ENCODE results near the gene CCNI2. TPM values are rescaled to one million over a fixed set of nuclear protein-coding genes. Genes with fewer than 3 reads are reported as not detected.
A peak's percentile ranks its signal among the peaks of the same experiment; 100 is the strongest.

Gene CCNI2
- total and polyA plus RNA-seq, 3 donors from 2014 or later: 1.1 to 4.5 (median 2.7) TPM

GRCh38 chr5:132751971-132752580 lies 4.8 kb downstream of the CCNI2 start:
- Histone ChIP-seq H3K27me3 (no peaks in the 10 kb centered on the region), H3K9me3 (no peaks in the 10 kb centered on the region), H3K36me3 (ENCODE audit: low read depth, missing control alignments) (no peaks in the 10 kb centered on the region), H3K4me3 (no peak overlapping the region), H3K4me1 (peaks cover 3% of the 10 kb centered on the region), H3K27ac (no peak overlapping the region)
- TF ChIP-seq, protein P1, sequence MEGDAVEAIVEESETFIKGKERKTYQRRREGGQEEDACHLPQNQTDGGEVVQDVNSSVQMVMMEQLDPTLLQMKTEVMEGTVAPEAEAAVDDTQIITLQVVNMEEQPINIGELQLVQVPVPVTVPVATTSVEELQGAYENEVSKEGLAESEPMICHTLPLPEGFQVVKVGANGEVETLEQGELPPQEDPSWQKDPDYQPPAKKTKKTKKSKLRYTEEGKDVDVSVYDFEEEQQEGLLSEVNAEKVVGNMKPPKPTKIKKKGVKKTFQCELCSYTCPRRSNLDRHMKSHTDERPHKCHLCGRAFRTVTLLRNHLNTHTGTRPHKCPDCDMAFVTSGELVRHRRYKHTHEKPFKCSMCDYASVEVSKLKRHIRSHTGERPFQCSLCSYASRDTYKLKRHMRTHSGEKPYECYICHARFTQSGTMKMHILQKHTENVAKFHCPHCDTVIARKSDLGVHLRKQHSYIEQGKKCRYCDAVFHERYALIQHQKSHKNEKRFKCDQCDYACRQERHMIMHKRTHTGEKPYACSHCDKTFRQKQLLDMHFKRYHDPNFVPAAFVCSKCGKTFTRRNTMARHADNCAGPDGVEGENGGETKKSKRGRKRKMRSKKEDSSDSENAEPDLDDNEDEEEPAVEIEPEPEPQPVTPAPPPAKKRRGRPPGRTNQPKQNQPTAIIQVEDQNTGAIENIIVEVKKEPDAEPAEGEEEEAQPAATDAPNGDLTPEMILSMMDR (IDR thresholded peaks at IDR 0.05): no peak
- TF ChIP-seq POLR2A (IDR thresholded peaks at IDR 0.05): no peak
- WGBS, 2 donors: 76 to 97% methylated on average over 5 of the region's 5 CpGs
- intact Hi-C loops (cut with DNase I; ENCODE audit: low total_unique reads): no loop called here
- no peak for DNase-seq

DNA sequence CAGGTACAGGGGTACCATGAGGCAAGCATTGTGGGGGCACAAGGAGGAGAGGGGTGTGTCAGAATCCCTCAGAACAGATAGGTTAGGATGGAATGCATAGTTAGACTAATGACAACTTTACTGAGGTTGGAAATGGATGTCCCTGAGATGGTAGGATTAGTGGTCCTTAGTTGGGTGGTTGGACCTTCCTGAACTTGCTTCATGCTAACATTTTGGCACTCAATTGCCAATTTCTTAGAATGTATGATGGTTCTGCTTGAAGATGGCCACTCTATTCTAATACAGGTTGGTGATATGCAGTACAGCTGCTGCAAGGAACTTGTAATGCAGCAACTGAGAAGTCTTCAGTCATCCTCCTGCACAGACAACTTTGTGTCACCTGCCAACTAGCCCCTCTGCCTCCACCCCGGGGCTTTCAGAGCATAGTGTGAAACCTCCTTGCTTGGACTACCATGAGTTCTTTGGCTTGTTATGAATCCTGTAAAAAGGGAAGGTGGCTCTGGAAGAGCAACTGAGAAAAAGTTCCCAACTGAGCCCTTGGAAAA lies 5.4 kb downstream of the CCNI2 start:
- DNase-seq: no peak
- H3K27ac ChIP-seq: no peak overlapping the region
- WGBS, 2 donors: 97 to 100% methylated on average over 1 of the region's 1 CpG

DNA sequence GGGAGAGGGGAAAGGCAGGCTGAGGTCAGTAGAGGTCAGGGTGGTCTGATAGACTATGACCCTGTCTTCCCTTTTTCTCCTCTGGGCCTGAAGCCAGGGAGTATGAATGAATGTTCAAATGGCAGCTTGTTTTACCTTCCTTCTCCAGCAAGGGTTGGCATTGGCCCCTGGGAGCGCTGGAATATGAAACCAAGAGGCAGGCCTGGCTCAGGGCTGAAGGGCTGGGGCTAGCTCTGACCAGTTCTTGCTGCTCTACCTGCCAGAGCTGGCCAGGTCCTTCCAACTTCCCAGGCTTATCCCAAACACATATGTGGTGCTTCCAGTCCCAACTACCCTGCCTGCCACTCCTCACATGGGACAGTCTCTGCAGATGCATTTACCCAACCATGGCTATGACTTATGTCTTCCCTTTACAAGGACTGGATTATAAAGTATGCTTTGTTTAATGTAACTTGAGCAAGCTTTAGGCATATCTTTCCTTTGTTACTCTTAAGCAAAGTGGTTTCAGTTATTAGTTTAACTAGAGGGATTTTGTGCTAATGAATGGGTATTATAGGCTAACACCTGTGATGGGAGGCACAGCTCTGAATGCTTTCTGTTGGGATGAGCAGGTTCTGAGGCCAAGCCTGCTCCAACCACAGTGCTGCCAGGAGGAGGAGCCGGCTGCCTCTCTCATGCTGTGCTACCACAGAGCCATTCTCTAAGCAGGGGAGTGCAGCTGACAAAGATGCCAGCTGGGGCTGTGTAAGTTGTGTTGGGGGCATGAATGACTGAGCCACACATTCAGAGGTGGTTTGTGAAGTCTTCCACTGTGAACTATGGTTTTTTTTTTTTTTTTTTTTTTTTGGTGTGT lies 6.1 kb downstream of the CCNI2 start:
- Histone ChIP-seq H3K27ac (no peak overlapping the region), H3K9me3 (no peaks in the 10 kb centered on the region), H3K4me1 (peaks cover 3% of the 10 kb centered on the region), H3K36me3 (ENCODE audit: low read depth, missing control alignments) (no peaks in the 10 kb centered on the region), H3K27me3 (no peaks in the 10 kb centered on the region), H3K4me3 (no peak overlapping the region)
- 80 to 83% methylated on average over 2 of the region's 2 CpGs for WGBS, 2 donors
- TF ChIP-seq, protein P1 (IDR thresholded peaks at IDR 0.05): no peak
- TF ChIP-seq POLR2A (IDR thresholded peaks at IDR 0.05): no peak
- DNase-seq: peak; percentile 50
- intact Hi-C loops (cut with DNase I; ENCODE audit: low total_unique reads): no loop called here

More for the DNA sequence above, 5.4 kb downstream of the CCNI2 start:
- Histone ChIP-seq H3K36me3 (ENCODE audit: low read depth, missing control alignments) (no peaks in the 10 kb centered on the region), H3K4me3 (no peak overlapping the region), H3K4me1 (peaks cover 3% of the 10 kb centered on the region), H3K27me3 (no peaks in the 10 kb centered on the region), H3K9me3 (no peaks in the 10 kb centered on the region)
- TF ChIP-seq, protein P1 (IDR thresholded peaks at IDR 0.05): no peak
- no peak for TF ChIP-seq POLR2A (IDR thresholded peaks at IDR 0.05)
- intact Hi-C loops (cut with DNase I; ENCODE audit: low total_unique reads): no loop called here

DNA sequence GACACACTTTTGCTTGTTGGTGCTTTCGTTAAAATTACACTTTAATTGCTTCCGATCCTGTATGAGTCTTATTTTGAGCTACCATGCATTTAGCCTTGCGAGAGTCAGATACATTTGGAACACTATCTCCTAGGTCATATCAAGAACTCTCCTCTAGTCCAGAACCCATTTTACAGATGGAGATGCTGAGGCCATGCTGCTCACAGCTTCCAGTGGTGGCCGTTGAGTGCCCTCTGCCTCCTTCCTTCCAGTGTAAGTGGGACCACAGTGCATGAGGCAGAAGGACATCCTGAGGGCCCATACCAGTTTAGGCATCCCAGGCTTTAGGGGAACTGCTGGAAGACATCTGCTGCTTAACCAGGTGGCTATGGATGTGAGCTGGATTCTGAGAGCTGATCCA lies 6.9 kb downstream of the CCNI2 start:
- Histone ChIP-seq H3K27ac (no peak overlapping the region), H3K36me3 (ENCODE audit: low read depth, missing control alignments) (no peaks in the 10 kb centered on the region), H3K4me3 (no peak overlapping the region), H3K9me3 (no peaks in the 10 kb centered on the region), H3K27me3 (no peaks in the 10 kb centered on the region), H3K4me1 (peaks cover 3% of the 10 kb centered on the region)
- TF ChIP-seq, protein P1 (IDR thresholded peaks at IDR 0.05): no peak
- TF ChIP-seq POLR2A (IDR thresholded peaks at IDR 0.05): no peak
- WGBS, 2 donors: 95 to 99% methylated on average over 4 of the region's 4 CpGs
- intact Hi-C loops (cut with DNase I; ENCODE audit: low total_unique reads): no loop called here
- no peak for DNase-seq

All from testis (tissue), 3 donors.